Neutrophil (primary cell): Measurements from ENCODE around the gene TIGD2.

Experiments used
- H3K27ac ChIP-seq: fragments of 200-600 bp; sonication (generic); 2 replicates; pipeline ENCODE4 v1.5.1; 2016; ENCODE audit warnings: mild to moderate bottlenecking, moderate library complexity
- H3K27me3 ChIP-seq: fragments of 200-600 bp; sonication (generic); 2 replicates; pipeline ENCODE4 v1.6.0; 2016; ENCODE audit warnings: mild to moderate bottlenecking
- H3K36me3 ChIP-seq: fragments of 200-600 bp; sonication (generic); 2 replicates; pipeline ENCODE4 v1.5.1; 2017
- H3K4me1 ChIP-seq, 2 experiments: fragments of 200-600 bp in 1 of 2; sonication (generic) in 1 of 2; 1 replicate in 1 of 2; 2 replicates in 1 of 2; pipeline versions ENCODE4 v1.5.1 to v1.6.1; 2013 to 2016; ENCODE audit warnings: low read depth in 1 of 2, low read length in 1 of 2, mild to moderate bottlenecking in 1 of 2, moderate library complexity in 1 of 2; ENCODE audit not compliant: control insufficient read depth in 1 of 2, insufficient read depth in 1 of 2
- H3K4me3 ChIP-seq, 2 experiments: fragments of 200-600 bp in 1 of 2; sonication (generic) in 1 of 2; 1 replicate in 1 of 2; 2 replicates in 1 of 2; pipeline ENCODE4 v1.5.1; 2013 to 2016; ENCODE audit warnings: low read depth in 1 of 2, low read length in 1 of 2, mild to moderate bottlenecking in 1 of 2, moderate library complexity in 1 of 2
- H3K9me3 ChIP-seq: fragments of 200-600 bp; sonication (generic); 2 replicates; pipeline ENCODE4 v1.5.1; 2016
- TF ChIP-seq, protein P1 (sequence below): fragments of 200-600 bp; sonication (generic); IDR thresholded peaks from 2 replicates; pipeline ENCODE4 v1.5.1; 2016; ENCODE audit warnings: antibody characterized with exemption

TIGD2 gene

DNA sequence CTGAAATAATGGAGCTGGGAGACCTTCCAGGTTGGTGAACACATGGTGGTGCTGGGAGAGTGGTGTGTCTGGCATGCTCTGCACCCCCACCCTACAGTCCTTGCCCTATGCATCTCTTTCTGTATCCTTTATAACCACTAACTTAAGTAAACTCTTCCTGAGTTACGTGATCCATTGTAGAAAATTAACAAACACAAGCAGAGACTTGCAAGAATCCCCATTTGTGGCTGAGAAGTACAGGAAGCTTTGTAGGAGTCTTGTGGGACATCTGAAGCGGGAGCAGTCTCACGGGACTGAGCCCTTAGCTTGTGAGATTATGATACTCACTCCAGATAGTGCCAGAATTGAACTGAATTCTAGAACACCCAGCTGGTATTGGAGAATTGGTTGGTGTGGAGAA, 40.0 kb upstream of the TIGD2 start:
- no peak overlapping the region for H3K4me3 ChIP-seq

DNA sequence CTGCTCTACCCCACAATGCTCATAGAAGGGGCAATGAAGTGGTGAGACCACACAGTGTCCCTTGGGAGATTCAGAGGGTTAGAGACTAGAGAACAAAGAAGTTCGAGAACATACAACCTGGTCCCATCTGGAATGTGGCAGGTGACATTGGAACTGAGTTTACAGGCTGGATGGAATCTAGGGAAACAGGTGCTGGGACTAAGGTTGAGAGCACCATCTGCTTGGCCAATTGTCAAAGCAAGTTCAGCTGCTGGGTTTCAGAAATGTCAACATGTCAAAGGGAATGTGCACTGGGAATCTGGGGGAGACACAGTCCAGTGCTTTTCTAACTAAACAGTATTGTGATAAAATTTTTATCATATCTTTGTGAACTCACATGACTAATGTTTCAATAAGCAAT, 38.4 kb upstream of the TIGD2 start:
- TF ChIP-seq, protein P1, sequence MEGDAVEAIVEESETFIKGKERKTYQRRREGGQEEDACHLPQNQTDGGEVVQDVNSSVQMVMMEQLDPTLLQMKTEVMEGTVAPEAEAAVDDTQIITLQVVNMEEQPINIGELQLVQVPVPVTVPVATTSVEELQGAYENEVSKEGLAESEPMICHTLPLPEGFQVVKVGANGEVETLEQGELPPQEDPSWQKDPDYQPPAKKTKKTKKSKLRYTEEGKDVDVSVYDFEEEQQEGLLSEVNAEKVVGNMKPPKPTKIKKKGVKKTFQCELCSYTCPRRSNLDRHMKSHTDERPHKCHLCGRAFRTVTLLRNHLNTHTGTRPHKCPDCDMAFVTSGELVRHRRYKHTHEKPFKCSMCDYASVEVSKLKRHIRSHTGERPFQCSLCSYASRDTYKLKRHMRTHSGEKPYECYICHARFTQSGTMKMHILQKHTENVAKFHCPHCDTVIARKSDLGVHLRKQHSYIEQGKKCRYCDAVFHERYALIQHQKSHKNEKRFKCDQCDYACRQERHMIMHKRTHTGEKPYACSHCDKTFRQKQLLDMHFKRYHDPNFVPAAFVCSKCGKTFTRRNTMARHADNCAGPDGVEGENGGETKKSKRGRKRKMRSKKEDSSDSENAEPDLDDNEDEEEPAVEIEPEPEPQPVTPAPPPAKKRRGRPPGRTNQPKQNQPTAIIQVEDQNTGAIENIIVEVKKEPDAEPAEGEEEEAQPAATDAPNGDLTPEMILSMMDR, result no peak

More for the DNA sequence above, 40.0 kb upstream of the TIGD2 start:
- no peaks in the 10 kb centered on the region for H3K27me3 ChIP-seq
- TF ChIP-seq, protein P1, result no peak
- H3K4me1 ChIP-seq, result no peaks in the 10 kb centered on the region
- H3K36me3 ChIP-seq, result no peaks in the 10 kb centered on the region
- H3K27ac ChIP-seq, result no peak overlapping the region
- no peaks in the 10 kb centered on the region for H3K9me3 ChIP-seq

GRCh38 chr4:89077761-89078160, 33.6 kb upstream of the TIGD2 start:
- H3K36me3 ChIP-seq, result no peaks in the 10 kb centered on the region
- TF ChIP-seq, protein P1, result no peak
- H3K27me3 ChIP-seq, result no peaks in the 10 kb centered on the region

More for the DNA sequence above, 38.4 kb upstream of the TIGD2 start:
- Histone ChIP-seq H3K9me3 (no peaks in the 10 kb centered on the region), H3K27me3 (no peaks in the 10 kb centered on the region), H3K4me3 (no peak overlapping the region), H3K4me1 (no peaks in the 10 kb centered on the region), H3K36me3 (no peaks in the 10 kb centered on the region), H3K27ac (no peak overlapping the region)

DNA sequence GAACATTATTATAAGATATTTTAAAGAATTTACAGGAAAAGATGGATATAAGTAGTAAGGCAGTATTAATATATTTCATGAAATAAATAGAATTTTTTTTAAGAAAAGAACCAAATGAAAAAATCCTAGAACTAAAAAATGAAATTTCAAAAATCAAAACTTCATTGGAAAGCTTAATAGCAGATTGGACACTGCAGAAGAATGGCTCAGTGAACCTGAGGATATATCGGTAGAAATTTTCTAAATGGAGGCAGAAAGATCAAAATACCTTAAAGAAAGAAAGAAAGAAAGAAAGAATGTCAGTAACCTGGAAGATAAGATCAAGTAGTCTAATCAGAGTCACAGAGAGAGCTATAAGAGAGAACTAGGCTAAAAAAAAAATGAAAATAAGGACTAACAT, 33.0 kb upstream of the TIGD2 start:
- no peaks in the 10 kb centered on the region for H3K27me3 ChIP-seq
- H3K36me3 ChIP-seq, result no peaks in the 10 kb centered on the region
- no peaks in the 10 kb centered on the region for H3K4me1 ChIP-seq
- H3K27ac ChIP-seq, result no peak overlapping the region
- H3K4me3 ChIP-seq, result no peak overlapping the region
- no peaks in the 10 kb centered on the region for H3K9me3 ChIP-seq
- TF ChIP-seq, protein P1, result no peak

More at GRCh38 chr4:89077761-89078160, 33.6 kb upstream of the TIGD2 start:
- Histone ChIP-seq H3K4me1 (no peaks in the 10 kb centered on the region), H3K4me3 (no peak overlapping the region), H3K27ac (no peak overlapping the region), H3K9me3 (no peaks in the 10 kb centered on the region)

- H3K27me3 ChIP-seq, result no peaks in the 10 kb centered on the region
- no peaks in the 10 kb centered on the region for H3K4me1 ChIP-seq
- no peaks in the 10 kb centered on the region for H3K9me3 ChIP-seq
- TF ChIP-seq, protein P1, result no peak
- no peak overlapping the region for H3K4me3 ChIP-seq
- H3K36me3 ChIP-seq, result no peaks in the 10 kb centered on the region
- H3K27ac ChIP-seq, result no peak overlapping the region
Measured at GRCh38 chr4:89099034-89099433, 12.3 kb upstream of the TIGD2 start.

DNA sequence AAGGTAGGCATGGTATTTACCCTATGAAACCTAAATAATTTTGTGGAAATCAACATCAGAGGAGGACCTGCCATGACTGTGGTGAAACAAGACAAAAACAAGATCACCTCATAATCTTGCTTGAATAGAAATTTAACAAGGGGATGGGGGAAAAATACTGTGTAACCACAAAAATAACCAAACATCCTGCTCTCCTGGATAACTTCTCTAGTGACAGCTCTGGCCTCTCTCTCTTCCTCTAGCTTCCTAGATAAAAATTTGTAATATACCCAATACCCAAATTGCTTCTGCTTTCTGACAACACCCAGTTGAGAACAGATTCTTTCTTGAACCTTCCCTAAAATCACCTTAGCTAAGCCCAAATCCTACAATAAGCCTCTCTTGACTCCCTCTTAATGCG, 11.9 kb upstream of the TIGD2 start:
- no peak overlapping the region for H3K4me3 ChIP-seq
- H3K4me1 ChIP-seq, result no peaks in the 10 kb centered on the region
- TF ChIP-seq, protein P1, result no peak
- H3K36me3 ChIP-seq, result no peaks in the 10 kb centered on the region
- H3K9me3 ChIP-seq, result no peaks in the 10 kb centered on the region
- no peaks in the 10 kb centered on the region for H3K27me3 ChIP-seq
- no peak overlapping the region for H3K27ac ChIP-seq
